ENCODE results near the gene BCL11A. TPM values are rescaled to one million over a fixed set of nuclear protein-coding genes. Genes with fewer than 3 reads are reported as not detected.

BCL11A gene
- polyA plus RNA-seq, 1 donor from 2014 or later, result 44.0 TPM

GRCh38 chr2:60461421-60462108 is 91.9 kb downstream of the BCL11A start:
- H3F3A ChIP-seq (ENCODE audit: insufficient read depth, low read length, poor library complexity, severe bottlenecking), result no peaks in the 10 kb centered on the region
- H3K79me2 ChIP-seq (replicated peaks; ENCODE audit: insufficient read depth, low read length), result peaks cover 47% of the 10 kb centered on the region
- TF ChIP-seq EP300 (conservative IDR thresholded peaks at IDR 0.05; ENCODE audit: poor library complexity, severe bottlenecking), result no peak
- H4K20me1 ChIP-seq (ENCODE audit: insufficient read depth), result no peaks in the 10 kb centered on the region
- no peak overlapping the region for H3K4me3 ChIP-seq (ENCODE audit: low read length)
- no peaks in the 10 kb centered on the region for H3K9me2 ChIP-seq (ENCODE audit: insufficient read depth, low read length)
- no peaks in the 10 kb centered on the region for H3K9me3 ChIP-seq (ENCODE audit: low read length)
- H3K9ac ChIP-seq (ENCODE audit: low read length), result no peak overlapping the region
- H2AFZ ChIP-seq (ENCODE audit: low read depth, low read length), result no peak overlapping the region
- H3K36me3 ChIP-seq (ENCODE audit: insufficient read depth, low read length), result peaks cover 7% of the 10 kb centered on the region
- no peaks in the 10 kb centered on the region for H3K27me3 ChIP-seq (ENCODE audit: insufficient read depth, low read depth, low read length)
- H3K4me2 ChIP-seq (ENCODE audit: low read length), result no peak overlapping the region
- H3K27ac ChIP-seq (ENCODE audit: low read length), result no peak overlapping the region

DNA sequence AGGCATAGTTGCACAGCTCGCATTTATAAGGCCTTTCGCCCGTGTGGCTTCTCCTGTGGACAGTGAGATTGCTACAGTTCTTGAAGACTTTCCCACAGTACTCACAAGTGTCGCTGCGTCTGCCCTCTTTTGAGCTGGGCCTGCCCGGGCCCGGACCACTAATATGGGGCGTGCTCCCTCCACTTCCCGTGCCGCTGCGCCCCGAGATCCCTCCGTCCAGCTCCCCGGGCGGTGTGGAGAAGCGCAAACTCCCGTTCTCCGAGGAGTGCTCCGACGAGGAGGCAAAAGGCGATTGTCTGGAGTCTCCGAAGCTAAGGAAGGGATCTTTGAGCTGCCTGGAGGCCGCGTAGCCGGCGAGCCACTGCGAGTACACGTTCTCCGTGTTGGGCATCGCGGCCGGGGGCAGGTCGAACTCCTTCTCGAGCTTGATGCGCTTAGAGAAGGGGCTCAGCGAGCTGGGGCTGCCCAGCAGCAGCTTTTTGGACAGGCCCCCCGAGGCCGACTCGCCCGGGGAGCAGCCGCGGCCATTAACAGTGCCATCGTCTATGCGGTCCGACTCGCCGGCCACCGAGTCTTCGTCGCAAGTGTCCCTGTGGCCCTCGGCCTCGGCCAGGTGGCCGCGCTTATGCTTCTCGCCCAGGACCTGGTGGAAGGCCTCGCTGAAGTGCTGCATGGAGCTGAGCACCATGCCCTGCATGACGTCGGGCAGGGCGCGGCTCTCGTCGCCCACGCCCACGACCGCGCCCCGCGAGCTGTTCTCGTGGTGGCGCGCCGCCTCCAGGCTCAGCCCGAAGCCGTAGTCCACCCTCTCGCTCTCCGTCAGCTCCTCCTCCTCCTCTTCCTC is 92.7 kb downstream of the BCL11A start:
- Histone ChIP-seq H2AFZ (ENCODE audit: low read depth, low read length) (no peak overlapping the region), H3K4me2 (ENCODE audit: low read length) (no peak overlapping the region), H3F3A (ENCODE audit: insufficient read depth, low read length, poor library complexity, severe bottlenecking) (no peaks in the 10 kb centered on the region), H3K4me3 (ENCODE audit: low read length) (no peak overlapping the region), H3K9me3 (ENCODE audit: low read length) (peaks cover 2% of the 10 kb centered on the region), H3K9me2 (ENCODE audit: insufficient read depth, low read length) (no peaks in the 10 kb centered on the region), H3K79me2 (replicated peaks; ENCODE audit: insufficient read depth, low read length) (peaks cover 52% of the 10 kb centered on the region), H3K27ac (ENCODE audit: low read length) (no peak overlapping the region), H4K20me1 (ENCODE audit: insufficient read depth) (no peaks in the 10 kb centered on the region), H3K27me3 (ENCODE audit: insufficient read depth, low read depth, low read length) (no peaks in the 10 kb centered on the region), H3K9ac (ENCODE audit: low read length) (no peak overlapping the region), H3K36me3 (ENCODE audit: insufficient read depth, low read length) (peaks cover 7% of the 10 kb centered on the region)
- TF ChIP-seq MXI1 (conservative IDR thresholded peaks at IDR 0.05; ENCODE audit: poor library complexity, severe bottlenecking) (no peak), EZH2 (IDR thresholded peaks at IDR 0.05; ENCODE audit: borderline replicate concordance, insufficient read depth, low read length, poor library complexity, severe bottlenecking) (no peak), CTCF (IDR thresholded peaks at IDR 0.05; ENCODE audit: poor library complexity, severe bottlenecking) (no peak), REST (IDR thresholded peaks at IDR 0.05; ENCODE audit: borderline replicate concordance) (no peak), POLR2AphosphoS5 (IDR thresholded peaks at IDR 0.05) (no peak), RAD21 (conservative IDR thresholded peaks at IDR 0.05) (no peak), SMC3 (conservative IDR thresholded peaks at IDR 0.05; ENCODE audit: poor library complexity) (no peak), EP300 (conservative IDR thresholded peaks at IDR 0.05; ENCODE audit: poor library complexity, severe bottlenecking) (no peak), TAF1 (IDR thresholded peaks at IDR 0.05; ENCODE audit: low read depth) (no peak)
